EH (cell line): ENCODE results near the gene GSTM2.

Experiments used
- DNase-seq: peaks from one replicate; pipeline ENCODE4 v3.0.0-alpha.2; 2015; ENCODE audit warnings: low read depth

Gene GSTM2

GRCh38 chr1:109629372-109630030 lies 38.4 kb upstream of the GSTM2 start:
- DNase-seq: no peak

- DNase-seq: no peak
These were observed 37.6 kb upstream of the GSTM2 start for GRCh38 chr1:109630081-109630897.

GRCh38 chr1:109630898-109631512 lies 36.9 kb upstream of the GSTM2 start:
- no peak for DNase-seq

- no peak for DNase-seq
These were observed 36.0 kb upstream of the GSTM2 start for GRCh38 chr1:109631513-109632505.

GRCh38 chr1:109632671-109633346 lies 35.0 kb upstream of the GSTM2 start:
- DNase-seq: no peak

- no peak for DNase-seq
These were observed 33.6 kb upstream of the GSTM2 start for GRCh38 chr1:109634292-109634691.

- DNase-seq: no peak
These were observed 32.8 kb upstream of the GSTM2 start for GRCh38 chr1:109634771-109635750.

GRCh38 chr1:109635862-109636200 lies 32.0 kb upstream of the GSTM2 start:
- no peak for DNase-seq

GRCh38 chr1:109636201-109636952 lies 31.5 kb upstream of the GSTM2 start:
- DNase-seq: peak; percentile 74

- DNase-seq: no peak
These were observed 30.4 kb upstream of the GSTM2 start for GRCh38 chr1:109637446-109637845.

GRCh38 chr1:109639063-109639840 lies 28.6 kb upstream of the GSTM2 start:
- DNase-seq: no peak

GRCh38 chr1:109639841-109640184 lies 28.0 kb upstream of the GSTM2 start:
- DNase-seq: no peak

- DNase-seq: peak; percentile 70
These were observed 27.5 kb upstream of the GSTM2 start for GRCh38 chr1:109640285-109640865.

- no peak for DNase-seq
These were observed 26.6 kb upstream of the GSTM2 start for GRCh38 chr1:109641078-109641740.

GRCh38 chr1:109641861-109642260 lies 26.0 kb upstream of the GSTM2 start:
- no peak for DNase-seq

GRCh38 chr1:109642626-109643025 lies 25.2 kb upstream of the GSTM2 start:
- no peak for DNase-seq

- peak; percentile 62 for DNase-seq
These were observed 24.2 kb upstream of the GSTM2 start for GRCh38 chr1:109643385-109644230.
